Measurements from ENCODE around the gene NT5C3A. TPM values are rescaled to one million over a fixed set of nuclear protein-coding genes. Genes with fewer than 3 reads are reported as not detected.

Gene NT5C3A
- total and polyA plus RNA-seq, 2 of the 13 experiments (the other 11 are each of a cell fraction or from before 2014, with no cell fraction given) = 16.9 to 34.0 TPM

GRCh38 chr7:33062023-33062781 is at the start of gene NT5C3A (continued):
- TF ChIP-seq RERE (CRISPR knock-in tag; IDR thresholded peaks at IDR 0.05; ENCODE audit: low read depth) (no peak), NFKB2 (CRISPR knock-in tag; IDR thresholded peaks at IDR 0.05; ENCODE audit: borderline replicate concordance) (peak; percentile 85; the same call in 1 of the 2 replicates), KLF11 (CRISPR knock-in tag; IDR thresholded peaks at IDR 0.05) (no peak), ZNF615 (CRISPR knock-in tag; IDR thresholded peaks at IDR 0.05; ENCODE audit: borderline replicate concordance) (no peak), ZNF282 (IDR thresholded peaks at IDR 0.05; ENCODE audit: partially characterized antibody) (no peak), PATZ1 (CRISPR knock-in tag; IDR thresholded peaks at IDR 0.05) (peak; percentile 36; the same call in 1 of the 2 replicates), NFYB (CRISPR knock-in tag; IDR thresholded peaks at IDR 0.05) (peak; percentile 7; the same call in 1 of the 2 replicates), MXD1 (CRISPR knock-in tag; IDR thresholded peaks at IDR 0.05) (peak; percentile 69; the same call in 1 of the 2 replicates), CBFB (CRISPR knock-in tag; IDR thresholded peaks at IDR 0.05) (no peak; the same call in 1 of the 2 replicates), TEF (CRISPR knock-in tag; IDR thresholded peaks at IDR 0.05) (0 out of 2 replicates have a peak, but pooled peaks have one; percentile 16), SP140L (CRISPR knock-in tag; IDR thresholded peaks at IDR 0.05; ENCODE audit: borderline replicate concordance) (peak; percentile 44; the same call in 1 of the 2 replicates), CHCHD3 (CRISPR knock-in tag; IDR thresholded peaks at IDR 0.05) (0 out of 2 replicates have a peak, but pooled peaks have one; percentile 63)

Data from HepG2 (cell line).